Dermis blood vessel endothelial cell (primary cell): ENCODE results near the gene TGIF2. TPM values are rescaled to one million over a fixed set of nuclear protein-coding genes. Genes with fewer than 3 reads are reported as not detected.
"Not testable (repeated sequence)": the region's sequence is repeated elsewhere in the genome, so short reads cannot be mapped to it uniquely, and the experiment has no call there.

Experiments
- DNase-seq: peaks from one replicate; pipeline ENCODE4 v3.0.0; 2010
- total RNA-seq: library from RNA; depleted of rRNA; stranded (reverse); fragments of >200 nt; gene quantifications from 2 replicates; pipeline ENCODE4 v1.2.3, GENCODE V29; 2014

Gene TGIF2
- total RNA-seq, 1 donor from 2014 or later = 23.1 TPM

- no peak for DNase-seq
Observed at GRCh38 chr20:36547186-36548005, 26.0 kb upstream of the TGIF2 start.

GRCh38 chr20:36548006-36548315 lies 25.4 kb upstream of the TGIF2 start:
- DNase-seq = no peak

- no peak for DNase-seq
Observed at GRCh38 chr20:36548704-36549627, 24.4 kb upstream of the TGIF2 start.

GRCh38 chr20:36549628-36549941 lies 23.8 kb upstream of the TGIF2 start:
- DNase-seq = no peak

GRCh38 chr20:36549942-36550789 lies 23.2 kb upstream of the TGIF2 start:
- no peak for DNase-seq

GRCh38 chr20:36550790-36551299 lies 22.6 kb upstream of the TGIF2 start:
- DNase-seq = no peak

- DNase-seq = no peak
Observed at GRCh38 chr20:36555248-36555647, 18.1 kb upstream of the TGIF2 start.

GRCh38 chr20:36562724-36563123 lies 10.7 kb upstream of the TGIF2 start:
- DNase-seq = no peak

GRCh38 chr20:36563374-36563773 lies 10.0 kb upstream of the TGIF2 start:
- DNase-seq = no peak

GRCh38 chr20:36564078-36564725 lies 9.2 kb upstream of the TGIF2 start:
- not testable (repeated sequence) for DNase-seq

- DNase-seq = not testable (repeated sequence)
Observed at GRCh38 chr20:36564726-36565121, 8.7 kb upstream of the TGIF2 start.

GRCh38 chr20:36565520-36565919 lies 7.9 kb upstream of the TGIF2 start:
- DNase-seq = no peak

GRCh38 chr20:36569847-36570429 lies 3.5 kb upstream of the TGIF2 start:
- DNase-seq = peak; percentile 46

- no peak for DNase-seq
Observed at GRCh38 chr20:36571564-36572504, 1.6 kb upstream of the TGIF2 start.

- peak; percentile 32 for DNase-seq
Observed at GRCh38 chr20:36572701-36573102, 695 bp upstream of the TGIF2 start.

GRCh38 chr20:36573798-36574365 lies 485 bp downstream of the TGIF2 start:
- peak; percentile 30 for DNase-seq

GRCh38 chr20:36574366-36575135 lies 1.2 kb downstream of the TGIF2 start:
- DNase-seq = peak; percentile 63

GRCh38 chr20:36576081-36576445 lies 2.7 kb downstream of the TGIF2 start:
- DNase-seq = no peak

GRCh38 chr20:36578356-36579041 lies 5.1 kb downstream of the TGIF2 start:
- no peak for DNase-seq
